HepG2 (cell line): Measurements from ENCODE around the gene SLC1A5. TPM values are rescaled to one million over a fixed set of nuclear protein-coding genes. Genes with fewer than 3 reads are reported as not detected.
A peak's percentile ranks its signal among the peaks of the same experiment; 100 is the strongest.

ENCODE experiments used
- CBX5 ChIP-seq: sonication (generic); formaldehyde crosslinking; IDR thresholded peaks from 2 replicates; pipeline ENCODE4 v1.4.0; 2020; ENCODE audit warnings: missing genetic modification reagents, borderline replicate concordance
- ERF ChIP-seq: IDR thresholded peaks from 2 replicates; pipeline ENCODE4 v1.6.1; 2018; ENCODE audit warnings: missing biosample characterization, missing genetic modification reagents
- ESRRA ChIP-seq: sonication (generic); formaldehyde crosslinking; IDR thresholded peaks from 2 replicates; pipeline ENCODE4 v1.5.1; 2020; ENCODE audit warnings: mild to moderate bottlenecking, low read depth, missing genetic modification reagents
- JUND ChIP-seq: sonication (generic); formaldehyde crosslinking; IDR thresholded peaks from 2 replicates; pipeline ENCODE4 v1.8.0; 2022; ENCODE audit warnings: mild to moderate bottlenecking, missing genetic modification reagents
- KLF16 ChIP-seq, 2 experiments: sonication (generic) in 1 of 2; formaldehyde crosslinking in 1 of 2; IDR thresholded peaks; 2 replicates each; pipeline versions ENCODE4 v1.6.1 to v1.8.0; 2016 to 2023; ENCODE audit warnings: missing genetic modification reagents in 2 of 2, missing compliant biosample characterization in 1 of 2
- MEIS1 ChIP-seq: sonication (generic); formaldehyde crosslinking; IDR thresholded peaks from 2 replicates; pipeline ENCODE4 v1.9.0; 2021; ENCODE audit warnings: mild to moderate bottlenecking, missing genetic modification reagents, moderate library complexity, borderline replicate concordance
- RFX1 ChIP-seq: fragments of 450-650 bp; IDR thresholded peaks from 2 replicates; pipeline ENCODE4 v1.6.1; 2017
- RFXANK ChIP-seq: IDR thresholded peaks from 2 replicates; pipeline ENCODE4 v1.6.1; 2016
- SOX13 ChIP-seq, 3 experiments: fragments of 450-650 bp in 1 of 3; sonication (generic) in 1 of 3; formaldehyde crosslinking in 1 of 3; IDR thresholded peaks in 2 of 3; conservative IDR thresholded peaks in 1 of 3; 2 replicates each; pipeline versions ENCODE4 v1.5.0 to v1.6.1; 2016 to 2020; ENCODE audit warnings: antibody characterized with exemption in 1 of 3, mild to moderate bottlenecking in 1 of 3, missing compliant biosample characterization in 1 of 3, missing genetic modification reagents in 1 of 3, moderate library complexity in 1 of 3
- TARDBP ChIP-seq: sonication (generic); formaldehyde crosslinking; IDR thresholded peaks from 2 replicates; pipeline ENCODE4 v1.8.0; 2022; ENCODE audit warnings: mild to moderate bottlenecking, missing genetic modification reagents
- ZNF670 ChIP-seq: sonication (generic); formaldehyde crosslinking; IDR thresholded peaks from 2 replicates; pipeline ENCODE4 v1.8.0; 2022; ENCODE audit warnings: mild to moderate bottlenecking, missing genetic modification reagents, borderline replicate concordance
- ZNF790 ChIP-seq: sonication (generic); formaldehyde crosslinking; IDR thresholded peaks from 2 replicates; pipeline ENCODE4 v1.8.0; 2022; ENCODE audit warnings: missing genetic modification reagents, mild to moderate bottlenecking, borderline replicate concordance
- ZNF792 ChIP-seq: IDR thresholded peaks from 2 replicates; pipeline ENCODE4 v1.6.1; 2016
- ZSCAN31 ChIP-seq: sonication (generic); formaldehyde crosslinking; IDR thresholded peaks from 2 replicates; pipeline ENCODE4 v1.5.0; 2020; ENCODE audit warnings: low read depth, mild to moderate bottlenecking, missing genetic modification reagents
- polyA plus RNA-seq, 8 experiments: library from polyadenylated mRNA; depleted of rRNA in 3 of 8; stranded (reverse) in 7 of 8; unstranded in 1 of 8; fragments of >200 nt; fragmentation: Illumina TruSeq in 4 of 8; extraction: Trizol in 4 of 8; gene quantifications; 2 replicates each; pipeline versions ENCODE4 v1.2.1 to v1.2.3, GENCODE V29; 2011 to 2016; ENCODE audit warnings: low read depth in 4 of 8, missing spikeins in 1 of 8, mixed read lengths in 1 of 8; ENCODE audit not compliant: insufficient read depth in 1 of 8
- total RNA-seq, 5 experiments: library from RNA; depleted of rRNA; stranded (reverse); fragments of >200 nt; fragmentation: Illumina TruSeq; extraction: Trizol; gene quantifications; 2 replicates each; pipeline ENCODE4 v1.2.3, GENCODE V29; 2016; ENCODE audit warnings: low read depth in 1 of 5
- TF ChIP-seq, protein P1 (sequence below): sonication (generic); formaldehyde crosslinking; IDR thresholded peaks from 2 replicates; pipeline ENCODE4 v1.4.0; 2020; ENCODE audit warnings: missing genetic modification reagents, borderline replicate concordance
- TF ChIP-seq, protein P2 (sequence below): IDR thresholded peaks from 2 replicates; pipeline ENCODE4 v1.6.1; 2016; ENCODE audit warnings: missing genetic modification reagents, missing compliant biosample characterization
- TF ChIP-seq, protein P3 (sequence below): sonication (generic); formaldehyde crosslinking; IDR thresholded peaks from 2 replicates; pipeline ENCODE4 v1.5.0; 2020; ENCODE audit warnings: missing genetic modification reagents
- TF ChIP-seq, protein P4 (sequence below): IDR thresholded peaks from 2 replicates; pipeline ENCODE4 v1.6.1; 2016; ENCODE audit warnings: missing compliant biosample characterization, missing genetic modification reagents, borderline replicate concordance
- TF ChIP-seq, protein P5 (sequence below): sonication (generic); formaldehyde crosslinking; IDR thresholded peaks from 2 replicates; pipeline ENCODE4 v1.4.0; 2020; ENCODE audit warnings: missing genetic modification reagents, borderline replicate concordance

Gene SLC1A5
- total and polyA plus RNA-seq, 2 of the 13 experiments (the other 11 are each of a cell fraction or from before 2014, with no cell fraction given) = 120 to 159 TPM

DNA sequence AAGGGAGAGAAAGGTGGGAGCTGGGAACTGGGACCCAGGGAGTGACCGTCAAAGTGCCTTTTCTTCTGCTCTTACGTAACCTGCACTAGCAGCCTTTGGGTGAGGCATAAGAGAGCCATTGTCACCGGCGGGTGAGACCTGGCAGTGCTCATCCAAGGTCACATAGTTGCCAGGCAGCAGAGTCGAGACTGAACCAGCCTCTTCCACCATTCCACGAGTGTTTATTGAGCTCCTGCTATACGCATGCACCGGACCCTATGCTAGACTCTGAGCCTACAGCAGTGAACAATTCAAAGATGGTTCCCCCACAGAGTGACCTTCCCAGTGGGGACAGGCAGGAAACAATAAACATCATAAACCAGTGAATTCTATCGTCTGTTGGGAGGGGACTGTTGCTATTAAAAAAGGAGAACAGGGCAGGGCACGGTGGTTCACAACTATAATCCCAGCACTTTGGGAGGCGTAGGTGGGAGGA is 23.5 kb downstream of the SLC1A5 start (continued):
- TF ChIP-seq, protein P1, sequence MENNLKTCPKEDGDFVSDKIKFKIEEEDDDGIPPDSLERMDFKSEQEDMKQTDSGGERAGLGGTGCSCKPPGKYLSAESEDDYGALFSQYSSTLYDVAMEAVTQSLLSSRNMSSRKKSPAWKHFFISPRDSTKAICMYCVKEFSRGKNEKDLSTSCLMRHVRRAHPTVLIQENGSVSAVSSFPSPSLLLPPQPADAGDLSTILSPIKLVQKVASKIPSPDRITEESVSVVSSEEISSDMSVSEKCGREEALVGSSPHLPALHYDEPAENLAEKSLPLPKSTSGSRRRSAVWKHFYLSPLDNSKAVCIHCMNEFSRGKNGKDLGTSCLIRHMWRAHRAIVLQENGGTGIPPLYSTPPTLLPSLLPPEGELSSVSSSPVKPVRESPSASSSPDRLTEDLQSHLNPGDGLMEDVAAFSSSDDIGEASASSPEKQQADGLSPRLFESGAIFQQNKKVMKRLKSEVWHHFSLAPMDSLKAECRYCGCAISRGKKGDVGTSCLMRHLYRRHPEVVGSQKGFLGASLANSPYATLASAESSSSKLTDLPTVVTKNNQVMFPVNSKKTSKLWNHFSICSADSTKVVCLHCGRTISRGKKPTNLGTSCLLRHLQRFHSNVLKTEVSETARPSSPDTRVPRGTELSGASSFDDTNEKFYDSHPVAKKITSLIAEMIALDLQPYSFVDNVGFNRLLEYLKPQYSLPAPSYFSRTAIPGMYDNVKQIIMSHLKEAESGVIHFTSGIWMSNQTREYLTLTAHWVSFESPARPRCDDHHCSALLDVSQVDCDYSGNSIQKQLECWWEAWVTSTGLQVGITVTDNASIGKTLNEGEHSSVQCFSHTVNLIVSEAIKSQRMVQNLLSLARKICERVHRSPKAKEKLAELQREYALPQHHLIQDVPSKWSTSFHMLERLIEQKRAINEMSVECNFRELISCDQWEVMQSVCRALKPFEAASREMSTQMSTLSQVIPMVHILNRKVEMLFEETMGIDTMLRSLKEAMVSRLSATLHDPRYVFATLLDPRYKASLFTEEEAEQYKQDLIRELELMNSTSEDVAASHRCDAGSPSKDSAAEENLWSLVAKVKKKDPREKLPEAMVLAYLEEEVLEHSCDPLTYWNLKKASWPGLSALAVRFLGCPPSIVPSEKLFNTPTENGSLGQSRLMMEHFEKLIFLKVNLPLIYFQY (CRISPR knock-in tag) = 0 out of 2 replicates have a peak, but pooled peaks have one; percentile 22
- TF ChIP-seq, protein P2, sequence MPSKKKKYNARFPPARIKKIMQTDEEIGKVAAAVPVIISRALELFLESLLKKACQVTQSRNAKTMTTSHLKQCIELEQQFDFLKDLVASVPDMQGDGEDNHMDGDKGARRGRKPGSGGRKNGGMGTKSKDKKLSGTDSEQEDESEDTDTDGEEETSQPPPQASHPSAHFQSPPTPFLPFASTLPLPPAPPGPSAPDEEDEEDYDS (CRISPR knock-in tag) = peak; percentile 43; the same call in 1 of the 2 replicates
- TF ChIP-seq ERF (peak; percentile 50; the same call in 1 of the 2 replicates), RFXANK (CRISPR knock-in tag) (peak; percentile 57; the same call in 1 of the 2 replicates), ZSCAN31 (CRISPR knock-in tag) (0 out of 2 replicates have a peak, but pooled peaks have one; percentile 39), TARDBP (CRISPR knock-in tag) (peak; percentile 60; the same call in 1 of the 2 replicates), KLF16 (CRISPR knock-in tag; IDR thresholded peaks at IDR 0.05) (peak in 1 of 2 experiments; percentile 32; a peak in 1 of 4 replicates), ZNF792 (CRISPR knock-in tag) (0 out of 2 replicates have a peak, but pooled peaks have one; percentile 47), MEIS1 (no peak), RFX1 (peak; percentile 63; the same call in 1 of the 2 replicates), CBX5 (peak; percentile 75; the same call in 1 of the 2 replicates), JUND (CRISPR knock-in tag) (peak; percentile 57; the same call in 1 of the 2 replicates), ZNF790 (no peak), SOX13 (IDR thresholded peaks at IDR 0.05) (no peak), SOX13 (CRISPR knock-in tag; conservative IDR thresholded peaks at IDR 0.05 in 1 of 2, IDR thresholded peaks at IDR 0.05 in 1 of 2) (peak in 1 of 2 experiments; percentile 88; a peak in 2 of 4 replicates), ZNF670 (CRISPR knock-in tag) (0 out of 2 replicates have a peak, but pooled peaks have one; percentile 33), ESRRA (0 out of 2 replicates have a peak, but pooled peaks have one; percentile 70)
- TF ChIP-seq, protein P3, sequence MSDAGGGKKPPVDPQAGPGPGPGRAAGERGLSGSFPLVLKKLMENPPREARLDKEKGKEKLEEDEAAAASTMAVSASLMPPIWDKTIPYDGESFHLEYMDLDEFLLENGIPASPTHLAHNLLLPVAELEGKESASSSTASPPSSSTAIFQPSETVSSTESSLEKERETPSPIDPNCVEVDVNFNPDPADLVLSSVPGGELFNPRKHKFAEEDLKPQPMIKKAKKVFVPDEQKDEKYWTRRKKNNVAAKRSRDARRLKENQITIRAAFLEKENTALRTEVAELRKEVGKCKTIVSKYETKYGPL (CRISPR knock-in tag) = peak; percentile 86; the same call in 1 of the 2 replicates
- TF ChIP-seq, protein P4, sequence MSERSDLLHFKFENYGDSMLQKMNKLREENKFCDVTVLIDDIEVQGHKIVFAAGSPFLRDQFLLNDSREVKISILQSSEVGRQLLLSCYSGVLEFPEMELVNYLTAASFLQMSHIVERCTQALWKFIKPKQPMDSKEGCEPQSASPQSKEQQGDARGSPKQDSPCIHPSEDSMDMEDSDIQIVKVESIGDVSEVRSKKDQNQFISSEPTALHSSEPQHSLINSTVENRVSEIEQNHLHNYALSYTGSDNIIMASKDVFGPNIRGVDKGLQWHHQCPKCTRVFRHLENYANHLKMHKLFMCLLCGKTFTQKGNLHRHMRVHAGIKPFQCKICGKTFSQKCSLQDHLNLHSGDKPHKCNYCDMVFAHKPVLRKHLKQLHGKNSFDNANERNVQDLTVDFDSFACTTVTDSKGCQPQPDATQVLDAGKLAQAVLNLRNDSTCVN (CRISPR knock-in tag) = peak; percentile 44; the same call in 1 of the 2 replicates
- TF ChIP-seq, protein P5, sequence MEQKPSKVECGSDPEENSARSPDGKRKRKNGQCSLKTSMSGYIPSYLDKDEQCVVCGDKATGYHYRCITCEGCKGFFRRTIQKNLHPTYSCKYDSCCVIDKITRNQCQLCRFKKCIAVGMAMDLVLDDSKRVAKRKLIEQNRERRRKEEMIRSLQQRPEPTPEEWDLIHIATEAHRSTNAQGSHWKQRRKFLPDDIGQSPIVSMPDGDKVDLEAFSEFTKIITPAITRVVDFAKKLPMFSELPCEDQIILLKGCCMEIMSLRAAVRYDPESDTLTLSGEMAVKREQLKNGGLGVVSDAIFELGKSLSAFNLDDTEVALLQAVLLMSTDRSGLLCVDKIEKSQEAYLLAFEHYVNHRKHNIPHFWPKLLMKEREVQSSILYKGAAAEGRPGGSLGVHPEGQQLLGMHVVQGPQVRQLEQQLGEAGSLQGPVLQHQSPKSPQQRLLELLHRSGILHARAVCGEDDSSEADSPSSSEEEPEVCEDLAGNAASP = peak; percentile 79; the same call in 1 of the 2 replicates
